Trophoblast cell (in vitro differentiated cells and primary cell): ENCODE results near the gene PRR7.

ENCODE experiments used
- DNase-seq, 2 donors: peaks; one replicate each; pipeline ENCODE4 v3.0.0-alpha.2; 2016
- H2AFZ ChIP-seq: 2 replicates; pipeline ENCODE4 v1.6.1; 2013; ENCODE audit warnings: low read length, moderate library complexity, mild to moderate bottlenecking; ENCODE audit not compliant: insufficient read depth, poor library complexity
- H2AK5ac ChIP-seq: 2 replicates; pipeline ENCODE4 v1.6.1; 2013; ENCODE audit warnings: mild to moderate bottlenecking, low read length
- H2BK120ac ChIP-seq: 2 replicates; pipeline ENCODE4 v1.6.1; 2013; ENCODE audit warnings: low read length, mild to moderate bottlenecking, moderate library complexity; ENCODE audit not compliant: insufficient read depth, poor library complexity
- H2BK12ac ChIP-seq: 2 replicates; pipeline ENCODE4 v1.6.1; 2013; ENCODE audit warnings: mild to moderate bottlenecking, low read length, moderate library complexity
- H2BK5ac ChIP-seq: 2 replicates; pipeline ENCODE4 v1.6.1; 2013; ENCODE audit warnings: low read length, low read depth, moderate library complexity, mild to moderate bottlenecking; ENCODE audit not compliant: poor library complexity
- H3K14ac ChIP-seq: 2 replicates; pipeline ENCODE4 v1.6.1; 2013; ENCODE audit warnings: mild to moderate bottlenecking, low read length
- H3K18ac ChIP-seq: 2 replicates; pipeline ENCODE4 v1.6.1; 2013; ENCODE audit warnings: mild to moderate bottlenecking, low read length
- H3K23ac ChIP-seq: 2 replicates; pipeline ENCODE4 v1.6.1; 2013; ENCODE audit warnings: low read length
- H3K27ac ChIP-seq: 2 replicates; pipeline ENCODE4 v1.5.1; 2013; ENCODE audit warnings: low read depth, mild to moderate bottlenecking, inconsistent platforms, low read length, moderate library complexity
- H3K27me3 ChIP-seq: 2 replicates; pipeline ENCODE4 v1.6.1; 2013; ENCODE audit warnings: inconsistent platforms, mild to moderate bottlenecking, low read length, moderate library complexity; ENCODE audit not compliant: insufficient read depth
- H3K36me3 ChIP-seq, 2 experiments: 1 replicate in 1 of 2; 2 replicates in 1 of 2; pipeline ENCODE4 v1.6.1; 2013; ENCODE audit warnings: low read length in 2 of 2, mild to moderate bottlenecking in 2 of 2, moderate library complexity in 1 of 2; ENCODE audit not compliant: insufficient read depth in 2 of 2, control insufficient read depth in 1 of 2
- H3K4ac ChIP-seq: 2 replicates; pipeline ENCODE4 v1.6.1; 2013; ENCODE audit warnings: low read depth, mild to moderate bottlenecking, low read length, moderate library complexity
- H3K4me1 ChIP-seq, 2 experiments: 1 replicate in 1 of 2; 2 replicates in 1 of 2; pipeline ENCODE4 v1.6.1; 2013; ENCODE audit warnings: low read length in 2 of 2, mild to moderate bottlenecking in 2 of 2, moderate library complexity in 1 of 2; ENCODE audit not compliant: insufficient read depth in 2 of 2, control insufficient read depth in 1 of 2
- H3K4me2 ChIP-seq: 2 replicates; pipeline ENCODE4 v1.6.1; 2013; ENCODE audit warnings: inconsistent platforms, mild to moderate bottlenecking, low read length, moderate library complexity
- H3K4me3 ChIP-seq: 2 replicates; pipeline ENCODE4 v1.5.1; 2013; ENCODE audit warnings: mild to moderate bottlenecking, low read depth, low read length, inconsistent platforms
- H3K79me1 ChIP-seq: one replicate; pipeline ENCODE4 v1.6.1; 2013; ENCODE audit warnings: low read length
- H3K79me2 ChIP-seq: 2 replicates; pipeline ENCODE4 v1.6.1; 2013; ENCODE audit warnings: low read length, mild to moderate bottlenecking; ENCODE audit not compliant: control insufficient read depth, insufficient read depth, poor library complexity
- H3K9ac ChIP-seq: 2 replicates; pipeline ENCODE4 v1.6.1; 2013; ENCODE audit warnings: mild to moderate bottlenecking, low read length
- H3K9me3 ChIP-seq: 2 replicates; pipeline ENCODE4 v1.6.1; 2013; ENCODE audit warnings: low read depth, mild to moderate bottlenecking, control low read depth, inconsistent platforms, low read length; ENCODE audit not compliant: insufficient read depth
- H4K12ac ChIP-seq: 2 replicates; pipeline ENCODE4 v1.6.1; 2013; ENCODE audit warnings: low read depth, mild to moderate bottlenecking, low read length, moderate library complexity
- H4K8ac ChIP-seq: 2 replicates; pipeline ENCODE4 v1.6.1; 2013; ENCODE audit warnings: low read depth, mild to moderate bottlenecking, low read length, moderate library complexity
- H4K91ac ChIP-seq: one replicate; pipeline ENCODE4 v1.6.1; 2013; ENCODE audit warnings: low read depth, mild to moderate bottlenecking, low read length, moderate library complexity
- WGBS: extraction: QIAGEN DNeasy Blood & Tissue Kit; methylation state at CpG from one replicate; pipeline ENCODE4 v1.1.7; 2013; ENCODE audit warnings: missing lambda C conversion rate; ENCODE audit not compliant: insufficient read length, insufficient coverage; ENCODE audit errors: extremely low coverage; 5-methylcytosine and 5-hydroxymethylcytosine counted together

The PRR7 gene

GRCh38 chr5:177425801-177426565, 20.6 kb upstream of the PRR7 start:
- H2BK5ac ChIP-seq, result peak overlapping the region; percentile 89
- peak overlapping the region; percentile 70 for H3K4me2 ChIP-seq
- H3K79me2 ChIP-seq, result peaks cover 5% of the 10 kb centered on the region
- H2AK5ac ChIP-seq, result peak overlapping the region; percentile 69
- no peaks in the 10 kb centered on the region for H3K9me3 ChIP-seq
- no peaks in the 10 kb centered on the region for H3K27me3 ChIP-seq
- peak overlapping the region; percentile 85 for H3K9ac ChIP-seq
- peaks cover 0 to 2% of the 10 kb centered on the region in 2 experiments for H3K36me3 ChIP-seq
- H3K4ac ChIP-seq, result peak overlapping the region; percentile 42
- H3K79me1 ChIP-seq, result peaks cover 9% of the 10 kb centered on the region
- WGBS, result no CpG with 5 or more reads among the region's 52 CpGs
- H2BK12ac ChIP-seq, result peak overlapping the region; percentile 74
- peak overlapping the region; percentile 93 for H3K14ac ChIP-seq
- H2AFZ ChIP-seq, result peak overlapping the region; percentile 63
- H3K23ac ChIP-seq, result no peak overlapping the region
- H4K12ac ChIP-seq, result peak overlapping the region; percentile 92
- peak overlapping the region; percentile 82 for H3K18ac ChIP-seq
- peak overlapping the region; percentile 84 for H2BK120ac ChIP-seq
- peaks cover 13 to 14% of the 10 kb centered on the region in 2 experiments for H3K4me1 ChIP-seq
- peak; percentile 100 for DNase-seq
- H3K4me3 ChIP-seq, result peak overlapping the region; percentile 80
- peak overlapping the region; percentile 82 for H3K27ac ChIP-seq
- peak overlapping the region; percentile 95 for H4K8ac ChIP-seq
- H4K91ac ChIP-seq, result peak overlapping the region; percentile 92

- H3K4me1 ChIP-seq, result peaks cover 13 to 14% of the 10 kb centered on the region in 2 experiments
- no CpG with 5 or more reads among the region's 82 CpGs for WGBS
- H2AFZ ChIP-seq, result peak within 1 kb of the TSS; percentile 77
- peaks cover 5% of the 10 kb centered on the region for H3K79me2 ChIP-seq
- H3K4me2 ChIP-seq, result peak within 1 kb of the TSS; percentile 81
- H4K8ac ChIP-seq, result peak within 1 kb of the TSS; percentile 95
- peak within 1 kb of the TSS; percentile 89 for H3K9ac ChIP-seq
- peak within 1 kb of the TSS; percentile 93 for H3K14ac ChIP-seq
- peak within 1 kb of the TSS; percentile 92 for H4K91ac ChIP-seq
- no peak for DNase-seq
- H2BK5ac ChIP-seq, result peak within 1 kb of the TSS; percentile 89
- no peak within 1 kb of the TSS for H3K23ac ChIP-seq
- peak within 1 kb of the TSS; percentile 74 for H2BK12ac ChIP-seq
- H3K27ac ChIP-seq, result peak within 1 kb of the TSS; percentile 82
- H2BK120ac ChIP-seq, result peak within 1 kb of the TSS; percentile 84
- no peaks in the 10 kb centered on the region for H3K9me3 ChIP-seq
- peak within 1 kb of the TSS; percentile 84 for H3K4me3 ChIP-seq
- peak within 1 kb of the TSS; percentile 42 for H3K4ac ChIP-seq
- peak within 1 kb of the TSS; percentile 95 for H3K18ac ChIP-seq
- H2AK5ac ChIP-seq, result peak within 1 kb of the TSS; percentile 69
- peak within 1 kb of the TSS; percentile 92 for H4K12ac ChIP-seq
- H3K79me1 ChIP-seq, result peaks cover 9% of the 10 kb centered on the region
- peaks cover 4 to 8% of the 10 kb centered on the region in 2 experiments for H3K36me3 ChIP-seq
- no peaks in the 10 kb centered on the region for H3K27me3 ChIP-seq
Observed at GRCh38 chr5:177426566-177427210, 19.9 kb upstream of the PRR7 start, which contains the start of gene GRK6. Gene GRK6, plus strand, starts transcription at chr5:177426676. Its CDS starts 170 bp downstream, at chr5:177426846.

GRCh38 chr5:177427211-177427822, 19.3 kb upstream of the PRR7 start:
- Histone ChIP-seq H3K27ac (peak overlapping the region; percentile 54), H3K36me3 (peaks cover 10 to 14% of the 10 kb centered on the region in 2 experiments), H3K4me3 (peak overlapping the region; percentile 84), H3K18ac (peak overlapping the region; percentile 95), H2BK120ac (no peak overlapping the region), H3K27me3 (no peaks in the 10 kb centered on the region), H3K9me3 (no peaks in the 10 kb centered on the region), H4K12ac (no peak overlapping the region), H3K4ac (peak overlapping the region; percentile 42), H3K4me1 (peaks cover 13 to 14% of the 10 kb centered on the region in 2 experiments), H2BK12ac (no peak overlapping the region), H2AFZ (peak overlapping the region; percentile 77), H3K79me2 (peaks cover 5% of the 10 kb centered on the region), H3K79me1 (peaks cover 9% of the 10 kb centered on the region), H4K91ac (peak overlapping the region; percentile 86), H3K9ac (peak overlapping the region; percentile 89), H3K4me2 (peak overlapping the region; percentile 81), H4K8ac (peak overlapping the region; percentile 61), H2BK5ac (no peak overlapping the region), H3K23ac (no peak overlapping the region), H3K14ac (peak overlapping the region; percentile 92), H2AK5ac (peak overlapping the region; percentile 1)
- DNase-seq, result peak in 1 of 2 donors; percentile 33
- WGBS, result no CpG with 5 or more reads among the region's 11 CpGs

- Histone ChIP-seq H3K4me3 (no peak overlapping the region), H2AK5ac (no peak overlapping the region), H4K12ac (no peak overlapping the region), H4K8ac (no peak overlapping the region), H2BK120ac (no peak overlapping the region), H3K23ac (no peak overlapping the region), H2AFZ (no peak overlapping the region), H2BK5ac (no peak overlapping the region), H3K4me2 (peak overlapping the region; percentile 81), H3K18ac (no peak overlapping the region), H3K79me1 (peaks cover 9% of the 10 kb centered on the region), H2BK12ac (no peak overlapping the region), H3K9me3 (no peaks in the 10 kb centered on the region), H3K14ac (no peak overlapping the region), H3K27me3 (no peaks in the 10 kb centered on the region), H3K27ac (no peak overlapping the region), H3K36me3 (peaks cover 18 to 21% of the 10 kb centered on the region in 2 experiments), H3K9ac (no peak overlapping the region), H3K79me2 (peaks cover 5% of the 10 kb centered on the region), H4K91ac (no peak overlapping the region), H3K4ac (peak overlapping the region; percentile 13), H3K4me1 (peaks cover 13 to 14% of the 10 kb centered on the region in 2 experiments)
- DNase-seq, result no peak
- WGBS, result no CpG with 5 or more reads among the region's 11 CpGs
Observed at GRCh38 chr5:177427919-177428573, 18.6 kb upstream of the PRR7 start.
